ENCODE data around the gene CD24. TPM values are rescaled to one million over a fixed set of nuclear protein-coding genes. Genes with fewer than 3 reads are reported as not detected.

The CD24 gene
- total RNA-seq, 1 donor from 2014 or later: 1,533 TPM

Other genes starting within 250 kb of the CD24 start
- 16.8 and 18.3 TPM in 2 replicates for gene MTRES1, start 53.5 kb upstream of the CD24 start, total RNA-seq
- 22.4 and 23.6 TPM in 2 replicates for gene BEND3, start 140.8 kb upstream of the CD24 start, total RNA-seq

Data from progenitor cell of endocrine pancreas (in vitro differentiated cells).